K562 (cell line): Measurements from ENCODE around the gene MED20. TPM values are rescaled to one million over a fixed set of nuclear protein-coding genes. Genes with fewer than 3 reads are reported as not detected.

Experiments
- ATAC-seq: fragments of 200-7000 bp; cut with Tn5 transposase; 3 replicates; pipeline ENCODE4 v1.9.1; 2020; ENCODE audit warnings: moderate library complexity
- BruUV-seq: library from RNA; stranded (reverse); fragments of 400-500 nt; replicated peaks from 2 replicates; lab custom pipeline; 2021; lab: Mats Ljungman, UMichigan
- CTCF ChIA-PET: fragments of 300-600 bp; formaldehyde crosslinking; extraction: SDS; loops from one replicate; lab custom pipeline; 2021; ENCODE audit warnings: low intra/inter-chr PET ratio; lab: Yijun Ruan, JAX
- POLR2A ChIA-PET: fragments of 300-600, 350-650 bp; sonication (Branson Sonifier 250); formaldehyde crosslinking; extraction: SDS; loops from one replicate; lab custom pipeline; 2021; ENCODE audit warnings: antibody characterized with exemption, inconsistent platforms; lab: Yijun Ruan, JAX
- DNase-seq, 4 experiments: peaks; one replicate each; pipeline versions ENCODE4 v3.0.0 to v3.0.0-alpha.2; 2011 to 2018; ENCODE audit warnings: low spot score in 3 of 4, mixed read lengths in 3 of 4; ENCODE audit errors: extremely low read depth in 1 of 4
- FAIRE-seq: peaks from 2 replicates; lab custom pipeline; 2011; peaks lifted over from hg19 to GRCh38; lab: Jason Lieb, UNC
- H2AFZ ChIP-seq: 2 replicates; pipeline ENCODE4 v1.6.0; 2011; ENCODE audit warnings: low read depth, low read length, control low read depth, inconsistent platforms
- H3K27ac ChIP-seq: fragments of 200-600 bp; 3 replicates; pipeline ENCODE4 v1.8.0; 2011; ENCODE audit warnings: low read depth, mild to moderate bottlenecking, control low read depth, inconsistent platforms, low read length, moderate library complexity, mixed read lengths; ENCODE audit errors: extremely low read depth
- H3K27me3 ChIP-seq, 2 experiments: fragments of 300-600 bp in 1 of 2; 2 replicates in 1 of 2; 3 replicates in 1 of 2; pipeline versions ENCODE4 v1.6.0 to v1.8.0; 2011; ENCODE audit warnings: inconsistent platforms in 2 of 2, low read length in 2 of 2, mild to moderate bottlenecking in 1 of 2, mixed read lengths in 1 of 2, moderate library complexity in 1 of 2; ENCODE audit not compliant: control insufficient read depth in 2 of 2, insufficient read depth in 2 of 2
- H3K36me3 ChIP-seq: fragments of 300-600 bp; 3 replicates; pipeline ENCODE4 v1.8.0; 2011; ENCODE audit warnings: mild to moderate bottlenecking, low read length, inconsistent platforms; ENCODE audit not compliant: control insufficient read depth, insufficient read depth
- H3K4me1 ChIP-seq, 2 experiments: fragments of 200-600 bp in 1 of 2; replicated peaks in 1 of 2; 2 replicates in 1 of 2; 3 replicates in 1 of 2; pipeline versions ENCODE4 v1.5.1 to v1.8.0; 2011; ENCODE audit warnings: inconsistent platforms in 2 of 2, low read length in 2 of 2, mild to moderate bottlenecking in 1 of 2, mixed read lengths in 1 of 2, moderate library complexity in 1 of 2; ENCODE audit not compliant: control insufficient read depth in 2 of 2, insufficient read depth in 2 of 2
- H3K4me2 ChIP-seq: 2 replicates; pipeline ENCODE4 v1.6.1; 2011; ENCODE audit warnings: low read length, control low read depth, inconsistent platforms, mixed read lengths; ENCODE audit not compliant: insufficient read depth
- H3K4me3 ChIP-seq: fragments of 200-600 bp; sonication (generic), shearing (Covaris generic); 2 replicates; pipeline ENCODE4 v1.5.1; 2016; ENCODE audit warnings: control low read depth, inconsistent platforms
- H3K79me2 ChIP-seq: fragments of 200-600 bp; 3 replicates; pipeline ENCODE4 v1.8.0; 2011; ENCODE audit warnings: low read length, inconsistent platforms; ENCODE audit not compliant: control insufficient read depth, insufficient read depth
- H3K9ac ChIP-seq, 2 experiments: 2 replicates each; pipeline versions ENCODE4 v1.6.0 to v1.6.1; 2011; ENCODE audit warnings: low read depth in 2 of 2, low read length in 2 of 2, control low read depth in 1 of 2, inconsistent platforms in 1 of 2, mild to moderate bottlenecking in 1 of 2, mixed read lengths in 1 of 2; ENCODE audit not compliant: insufficient read depth in 1 of 2
- H3K9me1 ChIP-seq: one replicate; pipeline ENCODE4 v1.6.0; 2011; ENCODE audit warnings: inconsistent platforms, mild to moderate bottlenecking, low read length, moderate library complexity; ENCODE audit not compliant: control insufficient read depth, insufficient read depth
- H3K9me3 ChIP-seq: replicated peaks from 2 replicates; pipeline ENCODE4 v1.5.1; 2011; ENCODE audit warnings: low read depth, low read length, inconsistent platforms; ENCODE audit not compliant: control insufficient read depth, insufficient read depth
- H4K20me1 ChIP-seq: replicated peaks from 2 replicates; pipeline ENCODE4 v1.6.1; 2011; ENCODE audit warnings: low read length, inconsistent platforms, mixed read lengths; ENCODE audit not compliant: control insufficient read depth, insufficient read depth
- COPS2 ChIP-seq: fragments of 450-650 bp; conservative IDR thresholded peaks from 2 replicates; pipeline ENCODE4 v1.6.1; 2016; ENCODE audit warnings: mild to moderate bottlenecking, moderate library complexity
- FOSL1 ChIP-seq: fragments of 200-800 bp; sonication (Bioruptor generic); conservative IDR thresholded peaks from 2 replicates; pipeline ENCODE4 v1.6.1; 2016; ENCODE audit warnings: missing genetic modification characterization, missing compliant biosample characterization
- GTF2E2 ChIP-seq: fragments of 200-800 bp; sonication (Bioruptor generic); IDR thresholded peaks from 2 replicates; pipeline ENCODE4 v1.6.1; 2016; ENCODE audit warnings: missing genetic modification characterization, missing compliant biosample characterization
- HOXB6 ChIP-seq: fragments of 250-450 bp; sonication (Bioruptor Pico); IDR thresholded peaks from 2 replicates; pipeline ENCODE4 v1.5.1; 2022; ENCODE audit warnings: mild to moderate bottlenecking, borderline replicate concordance
- IFI16 ChIP-seq: fragments of 250-450 bp; sonication (Bioruptor Pico); IDR thresholded peaks from 2 replicates; pipeline ENCODE4 v2.1.2; 2022; ENCODE audit warnings: mild to moderate bottlenecking, inconsistent platforms
- MECOM ChIP-seq: fragments of 250-450 bp; sonication (Bioruptor Pico); IDR thresholded peaks from 2 replicates; pipeline ENCODE4 v1.8.0; 2022; ENCODE audit warnings: inconsistent platforms
- NFIC ChIP-seq: fragments of 450-650 bp; IDR thresholded peaks from 2 replicates; pipeline ENCODE4 v1.6.1; 2017; ENCODE audit warnings: mild to moderate bottlenecking, inconsistent platforms
- PCBP2 ChIP-seq: fragments of 200-400 bp; formaldehyde crosslinking; IDR thresholded peaks from 2 replicates; pipeline ENCODE4 v1.6.1; 2018; ENCODE audit warnings: low read length, low read depth, mild to moderate bottlenecking, moderate library complexity; ENCODE audit not compliant: poor library complexity, severe bottlenecking
- PYGO2 ChIP-seq: fragments of 450-650 bp; IDR thresholded peaks from 2 replicates; pipeline ENCODE4 v1.6.1; 2016; ENCODE audit warnings: mild to moderate bottlenecking, missing genetic modification characterization, moderate library complexity, missing compliant biosample characterization
- SLC30A9 ChIP-seq: fragments of 250-450 bp; sonication (Bioruptor Pico); IDR thresholded peaks from 2 replicates; pipeline ENCODE4 v1.8.0; 2022; ENCODE audit warnings: mild to moderate bottlenecking, moderate library complexity
- SRSF1 ChIP-seq: fragments of 200-400 bp; formaldehyde crosslinking; IDR thresholded peaks from 2 replicates; pipeline ENCODE4 v1.6.1; 2017; ENCODE audit warnings: mild to moderate bottlenecking, low read depth, low read length, moderate library complexity
- TEAD2 ChIP-seq: fragments of 450-650 bp; IDR thresholded peaks from 2 replicates; pipeline ENCODE4 v1.6.1; 2016; ENCODE audit warnings: missing genetic modification characterization, control low read depth, missing compliant biosample characterization
- YY1 ChIP-seq, 3 experiments: IDR thresholded peaks; 2 replicates each; pipeline ENCODE4 v1.6.1; 2011; ENCODE audit warnings: low read length in 2 of 3, mild to moderate bottlenecking in 2 of 3, moderate library complexity in 2 of 3, borderline replicate concordance in 1 of 3, control low read depth in 1 of 3, low read depth in 1 of 3; ENCODE audit not compliant: insufficient read depth in 3 of 3, insufficient replicate concordance in 2 of 3, control insufficient read depth in 1 of 3, insufficient read length in 1 of 3; ENCODE audit errors: extremely low read depth in 1 of 3
- ZNF347 ChIP-seq: fragments of 450-650 bp; formaldehyde crosslinking; IDR thresholded peaks from 2 replicates; pipeline ENCODE4 v1.4.0; 2020; ENCODE audit warnings: low read depth, mild to moderate bottlenecking, moderate library complexity
- ZNF507 ChIP-seq: conservative IDR thresholded peaks from 2 replicates; pipeline ENCODE4 v1.6.1; 2017; ENCODE audit warnings: missing genetic modification characterization, missing compliant biosample characterization
- ZNF780A ChIP-seq: fragments of 250-450 bp; sonication (Bioruptor Pico); IDR thresholded peaks from 2 replicates; pipeline ENCODE4 v1.5.0; 2021; ENCODE audit warnings: mild to moderate bottlenecking
- ZSCAN32 ChIP-seq: fragments of 450-650 bp; formaldehyde crosslinking; IDR thresholded peaks from 2 replicates; pipeline ENCODE4 v1.4.0; 2020; ENCODE audit warnings: mild to moderate bottlenecking, moderate library complexity
- WGBS: fragments of 100-300 bp; shearing (Covaris generic); methylation state at CpG from one replicate; pipeline ENCODE4 v1.1.6; 2016; ENCODE audit warnings: low coverage, mixed read lengths; ENCODE audit not compliant: insufficient coverage; ENCODE audit errors: missing lambda C conversion rate; 5-methylcytosine and 5-hydroxymethylcytosine counted together
- in situ Hi-C: fragments of 300-500 bp; cut with MboI; formaldehyde crosslinking; loops from 4 replicates; pipeline ENCODE4 v1.15.0; 2018; ENCODE audit warnings: inconsistent platforms, mixed read lengths
- intact Hi-C: fragments of 100-400 bp; cut with micrococcal nuclease; formaldehyde crosslinking; loops from 2 replicates; pipeline ENCODE4 v1.14.2; 2022
- polyA plus RNA-seq, 8 experiments: library from polyadenylated mRNA; depleted of rRNA in 4 of 8; stranded (reverse) in 5 of 8; unstranded in 3 of 8; fragments of >200 nt; fragmentation: Nextera tagmentation in 2 of 8; fragmentation: Illumina TruSeq in 1 of 8; extraction: Ambion mirVana in 2 of 8; extraction: Trizol in 1 of 8; gene quantifications; 2 replicates each; pipeline versions ENCODE4 v1.2.1 to v1.2.3, GENCODE V29; 2011 to 2014; ENCODE audit warnings: inconsistent platforms in 1 of 8, missing spikeins in 1 of 8
- total RNA-seq, 7 experiments: library from RNA; depleted of rRNA in 6 of 7; stranded (reverse); fragments of >200 nt in 6 of 7; fragmentation: Illumina TruSeq in 2 of 7; extraction: Trizol in 2 of 7; gene quantifications; 2 replicates each; pipeline versions ENCODE4 v1.2.1 to v1.2.3, GENCODE V29; 2011 to 2021; ENCODE audit warnings: low replicate concordance in 1 of 7
- TF ChIP-seq, protein P1 (sequence below): sonication (generic); formaldehyde crosslinking; IDR thresholded peaks from 2 replicates; pipeline ENCODE4 v1.8.1; 2023; ENCODE audit warnings: mild to moderate bottlenecking, missing genetic modification reagents, moderate library complexity

MED20 gene
- total and polyA plus RNA-seq, 9 of the 15 experiments (the other 6 are each of a cell fraction or from before 2014, with no cell fraction given), result 27.3 to 80.9 (median 46.0) TPM

DNA sequence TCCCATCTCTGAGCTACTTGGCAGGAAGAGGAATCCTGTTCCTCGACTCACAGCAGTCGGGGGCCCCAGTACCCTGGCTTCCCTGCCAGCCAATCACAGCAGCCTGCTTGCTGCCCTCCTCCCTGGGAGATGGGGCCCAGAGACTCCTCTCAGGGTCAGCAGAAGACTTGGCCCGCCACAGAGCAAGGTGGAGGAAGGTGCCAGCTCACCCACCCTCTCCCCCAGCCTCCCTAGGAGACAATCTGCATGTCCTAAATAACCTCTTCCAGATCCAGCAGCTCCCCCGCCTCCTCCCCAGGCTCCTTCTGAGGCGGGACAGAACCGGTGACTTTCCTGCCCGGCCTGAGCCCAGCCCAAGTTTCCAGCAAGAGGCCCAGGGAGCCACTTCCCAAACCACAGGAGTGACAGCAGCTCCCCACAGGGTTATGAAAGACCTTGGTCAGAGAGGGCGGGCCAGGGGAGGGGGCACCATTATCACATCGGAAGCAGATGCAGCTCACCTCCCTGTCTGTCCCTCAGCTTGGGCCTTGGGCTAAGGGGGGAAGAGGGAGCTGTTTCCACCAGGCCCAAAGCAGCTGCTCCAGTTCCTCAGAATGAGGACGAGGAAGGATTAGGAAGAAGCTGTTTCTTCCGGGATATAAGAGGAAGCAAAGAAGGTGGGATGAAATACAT is 18.4 kb upstream of the MED20 start (continued):
- peak in 2 of 3 experiments; percentile 19 to 40 for TF ChIP-seq YY1 (IDR thresholded peaks at IDR 0.05; ENCODE audit: borderline replicate concordance in 1 of 3, control insufficient read depth in 1 of 3, extremely low read depth in 1 of 3, insufficient read depth in 3 of 3, insufficient read length in 1 of 3, insufficient replicate concordance in 2 of 3, low read depth in 1 of 3, low read length in 2 of 3)
- TF ChIP-seq, protein P1, sequence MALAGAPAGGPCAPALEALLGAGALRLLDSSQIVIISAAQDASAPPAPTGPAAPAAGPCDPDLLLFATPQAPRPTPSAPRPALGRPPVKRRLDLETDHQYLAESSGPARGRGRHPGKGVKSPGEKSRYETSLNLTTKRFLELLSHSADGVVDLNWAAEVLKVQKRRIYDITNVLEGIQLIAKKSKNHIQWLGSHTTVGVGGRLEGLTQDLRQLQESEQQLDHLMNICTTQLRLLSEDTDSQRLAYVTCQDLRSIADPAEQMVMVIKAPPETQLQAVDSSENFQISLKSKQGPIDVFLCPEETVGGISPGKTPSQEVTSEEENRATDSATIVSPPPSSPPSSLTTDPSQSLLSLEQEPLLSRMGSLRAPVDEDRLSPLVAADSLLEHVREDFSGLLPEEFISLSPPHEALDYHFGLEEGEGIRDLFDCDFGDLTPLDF (CRISPR knock-in tag), result no peak

DNA sequence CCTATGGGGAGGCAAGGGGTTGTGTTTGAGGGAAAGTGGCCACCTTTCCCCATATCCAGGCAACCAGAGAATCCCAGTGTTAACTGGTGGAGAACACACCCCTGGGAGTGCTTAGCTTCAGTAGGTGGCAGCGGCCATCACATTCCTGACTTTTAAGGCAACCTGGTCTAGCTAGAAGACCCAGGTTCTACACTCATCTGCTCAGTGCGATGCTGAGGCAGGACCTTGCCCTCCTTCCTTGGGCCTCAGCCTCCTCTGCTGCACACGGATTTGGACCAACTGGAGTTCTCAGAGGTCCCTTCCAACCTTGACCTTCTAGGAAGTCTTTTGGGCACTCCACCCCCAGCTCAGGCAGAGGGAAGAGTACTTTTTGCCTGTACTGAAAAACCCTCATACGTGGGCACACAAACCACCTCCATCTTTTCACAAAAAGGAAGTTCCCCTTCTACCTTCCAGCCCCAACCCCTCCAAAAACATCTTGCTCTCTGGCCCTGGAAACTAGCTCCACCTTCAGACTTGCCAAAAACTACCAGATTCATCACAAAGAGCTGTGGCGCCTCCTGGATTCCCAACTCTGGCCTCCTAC is 17.7 kb upstream of the MED20 start:
- no peaks in the 10 kb centered on the region for H3K9me1 ChIP-seq
- WGBS, result 25% methylated on average over 5 of the region's 5 CpGs
- H4K20me1 ChIP-seq, result peaks cover 18% of the 10 kb centered on the region
- POLR2A ChIA-PET, result interaction anchor here (0.6 to 13.7 kb wide), 17 partner anchors 12 to 1575 kb away, joined by 3 to 166 read pairs (median 6); partner anchors contain the start of genes BYSL, MED20 and TAF8
- no peak for ATAC-seq
- peak overlapping the region; percentile 46 to 84 for H3K9ac ChIP-seq
- H3K4me2 ChIP-seq, result peak overlapping the region; percentile 90
- DNase-seq, result no peak
- H3K36me3 ChIP-seq, result peaks cover 64% of the 10 kb centered on the region
- intact Hi-C loops, result loop anchor here (1.0 to 10.0 kb wide), 4 partner anchors 29 to 279 kb away; partner anchors contain the start of genes GUCA1B and MRPS10
- peaks cover 58 to 69% of the 10 kb centered on the region in 2 experiments for H3K4me1 ChIP-seq
- peak overlapping the region; percentile 72 for H3K27ac ChIP-seq
- in situ Hi-C loops, result loop anchor here (5.0 kb wide), 1 partner anchor 104 kb away; no protein-coding TSS in a partner anchor
- BruUV-seq, result no TSS peak
- no peak overlapping the region for H2AFZ ChIP-seq
- no peak for FAIRE-seq
- no peaks in the 10 kb centered on the region for H3K27me3 ChIP-seq
- no peaks in the 10 kb centered on the region for H3K9me3 ChIP-seq
- H3K4me3 ChIP-seq, result peak overlapping the region; percentile 81; the same call in 1 of the 2 replicates
- CTCF ChIA-PET, result interaction anchor here (0.6 to 3.2 kb wide), 5 partner anchors 91 to 138 kb away, joined by 3 to 33 read pairs (median 5); no protein-coding TSS in a partner anchor
- H3K79me2 ChIP-seq, result peaks cover 83% of the 10 kb centered on the region
- TF ChIP-seq IFI16, result 0 out of 2 replicates have a peak, but pooled peaks have one; percentile 48
- TF ChIP-seq HOXB6 (CRISPR knock-in tag), result no peak
- no peak for TF ChIP-seq ZNF347 (CRISPR knock-in tag)
- 0 out of 2 replicates have a peak, but pooled peaks have one; percentile 5 for TF ChIP-seq MECOM (CRISPR knock-in tag)
- no peak for TF ChIP-seq SLC30A9 (CRISPR knock-in tag)
- peak; percentile 15; the same call in 1 of the 2 replicates for TF ChIP-seq ZSCAN32 (CRISPR knock-in tag)
- 0 out of 2 replicates have a peak, but pooled peaks have one; percentile 5 for TF ChIP-seq FOSL1
- no peak for TF ChIP-seq COPS2
- no peak for TF ChIP-seq ZNF780A
- TF ChIP-seq PCBP2, result no peak
- TF ChIP-seq TEAD2 (tag), result no peak
- TF ChIP-seq NFIC, result no peak
- no peak for TF ChIP-seq PYGO2 (tag)
- TF ChIP-seq GTF2E2 (tag), result 0 out of 2 replicates have a peak, but pooled peaks have one; percentile 40
- TF ChIP-seq SRSF1, result no peak
- no peak for TF ChIP-seq ZNF507 (tag)
